T-helper 1 cell (primary cell): ENCODE results near the gene COX4I2.
"Not testable (repeated sequence)": the region's sequence is repeated elsewhere in the genome, so short reads cannot be mapped to it uniquely, and the experiment has no call there.

Experiments used
- DNase-seq, 5 donors: peaks; one replicate each; pipeline ENCODE4 v3.0.0-alpha.2; 2012 to 2020
- total RNA-seq, 4 donors: gene quantifications; one replicate each; lab custom pipeline; 2026; lab: John Stamatoyannopoulos, UW

COX4I2 gene
- 0 reads per million in 4 donors for total RNA-seq

DNA sequence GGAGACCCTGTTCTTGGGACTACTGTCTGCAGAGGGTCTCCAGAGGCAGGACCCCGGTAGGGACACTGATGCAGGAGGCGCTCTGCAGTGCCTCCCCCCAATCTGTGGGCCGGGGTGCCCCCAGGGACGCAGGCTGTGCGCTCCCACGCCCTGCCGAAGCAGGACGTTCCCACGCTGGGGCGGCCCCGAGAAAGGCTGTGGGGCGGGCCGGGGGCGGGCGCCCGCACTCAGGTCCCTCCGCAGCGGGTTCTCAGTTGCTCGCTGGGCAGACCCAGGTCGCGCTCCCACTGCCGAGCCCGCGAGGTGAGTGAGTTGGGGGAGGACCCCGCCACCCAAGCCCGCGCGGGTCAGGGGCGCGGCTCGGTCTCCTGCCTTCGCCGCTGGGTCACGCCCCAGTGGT lies at the start of gene COX4I2:
Gene COX4I2 (plus strand): TSS at position 253 of the 400 bp plus-strand sequence. CDS start 1,106 bp downstream, outside the sequence.
- DNase-seq = no peak

DNA sequence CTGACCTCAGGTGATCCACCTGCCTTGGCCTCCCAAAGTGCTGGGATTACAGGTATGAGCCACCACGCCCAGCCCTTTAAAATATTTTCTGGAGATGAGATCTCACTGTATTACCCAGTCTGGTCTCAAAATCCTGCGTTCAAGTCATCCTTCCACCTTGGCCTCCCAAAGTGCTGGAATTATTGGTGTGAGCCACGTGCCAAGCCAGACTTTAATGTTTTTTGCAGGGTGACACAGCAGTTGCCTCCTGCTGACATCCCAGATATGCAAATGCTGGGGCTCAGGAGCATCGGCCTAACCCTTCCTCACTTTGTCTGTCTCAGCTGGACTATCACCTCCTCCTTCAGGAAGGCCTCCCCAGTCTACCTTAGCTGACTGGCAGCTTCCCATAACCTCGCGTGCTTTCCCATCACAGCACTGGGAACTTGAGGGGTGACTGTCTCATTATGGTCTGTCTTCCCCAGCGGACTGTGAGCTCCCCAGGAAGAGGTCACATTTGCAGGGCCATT lies 46.9 kb upstream of the COX4I2 start:
- DNase-seq = no peak

DNA sequence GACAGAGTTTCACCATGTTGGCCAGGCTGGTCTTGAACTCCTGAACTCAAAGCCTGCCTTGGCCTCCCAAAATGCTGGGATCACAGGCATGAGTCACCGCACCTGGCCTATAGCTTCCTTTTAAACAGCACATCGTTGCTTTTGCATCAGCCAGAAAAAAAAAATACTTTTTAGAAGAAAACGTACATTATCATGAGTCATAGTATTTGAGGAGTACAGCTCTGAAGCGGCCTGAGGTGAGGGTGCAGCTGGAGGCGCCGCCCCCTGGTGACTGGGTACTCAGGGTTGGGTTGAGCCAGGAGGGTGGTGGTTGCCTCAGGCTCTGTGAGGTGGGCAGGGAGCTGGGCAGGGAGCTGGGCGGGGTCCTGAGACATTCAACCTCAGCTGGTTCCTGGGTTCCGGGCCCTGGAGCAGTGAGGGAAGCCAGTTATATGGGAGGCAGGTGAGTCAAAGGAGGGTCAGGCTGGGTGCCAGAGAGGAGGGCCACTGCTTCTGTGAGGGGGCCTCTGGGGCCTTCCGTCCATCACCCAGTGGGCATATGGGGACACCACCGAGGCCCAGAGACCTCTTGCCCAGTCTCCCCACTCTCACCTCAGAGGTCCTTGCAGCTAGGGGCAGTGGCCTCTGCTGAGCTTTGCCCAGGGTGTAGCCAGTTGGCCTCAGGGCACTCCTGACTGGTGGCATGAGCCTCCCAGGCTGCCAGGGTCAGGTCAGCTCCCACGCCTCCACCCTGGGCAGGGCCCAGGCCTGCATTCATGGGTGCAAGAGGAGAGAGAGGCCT lies 44.3 kb upstream of the COX4I2 start:
- peak in 1 of 5 donors; percentile 27 for DNase-seq

DNA sequence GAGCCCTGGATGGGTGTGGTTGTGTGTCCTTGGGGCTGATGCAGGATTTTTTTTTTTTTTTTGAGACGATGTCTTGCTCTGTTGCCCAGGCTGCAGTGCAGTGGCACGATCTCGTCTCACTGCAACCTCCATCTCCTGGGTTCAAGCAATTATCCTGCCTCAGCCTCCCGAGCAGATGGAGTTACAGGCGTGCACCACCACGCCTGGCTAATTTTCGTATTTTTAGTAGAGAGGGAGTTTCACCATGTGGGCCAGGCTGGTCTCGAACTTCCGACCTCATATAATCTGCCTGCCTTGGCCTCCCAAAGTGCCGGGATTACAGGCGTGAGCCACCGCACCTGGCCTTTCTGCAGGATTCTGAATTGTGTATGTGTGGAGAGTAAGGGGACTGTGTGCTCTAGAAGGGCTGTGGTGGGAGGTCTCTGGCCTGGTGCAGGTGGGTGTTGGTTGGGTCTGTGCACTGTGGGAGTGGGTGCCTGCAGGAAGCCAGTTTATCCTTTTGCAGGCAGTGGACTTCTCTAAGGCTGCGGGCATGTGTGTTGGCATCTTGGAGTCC lies 43.6 kb upstream of the COX4I2 start:
- DNase-seq = no peak

DNA sequence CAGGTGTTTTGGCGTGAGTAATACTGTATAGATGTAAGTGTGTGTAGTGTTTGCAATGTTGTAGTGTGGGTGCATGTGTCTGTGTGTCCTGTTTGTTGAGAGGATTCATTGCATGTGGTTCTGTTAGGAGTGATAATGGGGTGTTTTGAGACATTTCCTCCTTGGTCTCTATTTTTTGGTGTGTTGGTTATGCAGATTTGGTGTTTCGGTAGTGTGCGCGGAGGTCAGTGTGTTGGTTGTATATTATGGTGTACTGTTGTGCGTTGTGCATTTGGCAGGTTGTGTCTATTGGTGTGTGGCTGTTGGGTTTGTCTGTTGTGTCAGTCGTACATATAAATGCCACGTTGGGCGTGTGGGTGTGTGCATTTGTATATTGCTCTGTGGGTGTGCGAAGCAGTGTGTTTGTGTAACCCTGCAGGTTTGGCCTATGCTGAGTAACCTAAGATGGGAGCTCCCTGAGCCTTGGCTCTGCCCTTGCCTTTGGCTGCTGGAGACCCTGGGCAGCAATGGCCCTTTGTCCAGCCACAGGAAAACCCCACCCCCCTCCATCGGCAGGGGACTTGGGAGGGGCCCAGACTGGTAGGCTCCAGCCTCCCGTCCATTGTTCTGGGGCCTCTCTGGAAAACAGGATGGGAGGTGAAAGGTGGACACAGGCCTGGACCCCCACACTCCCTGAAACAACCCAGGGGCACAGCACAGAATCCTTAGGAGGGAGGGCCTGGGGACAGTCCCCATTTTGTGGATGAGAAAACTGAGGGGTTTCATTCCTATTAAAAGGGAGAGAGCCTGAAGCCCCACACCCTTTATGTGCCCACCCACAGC lies 42.9 kb upstream of the COX4I2 start:
- no peak for DNase-seq

DNA sequence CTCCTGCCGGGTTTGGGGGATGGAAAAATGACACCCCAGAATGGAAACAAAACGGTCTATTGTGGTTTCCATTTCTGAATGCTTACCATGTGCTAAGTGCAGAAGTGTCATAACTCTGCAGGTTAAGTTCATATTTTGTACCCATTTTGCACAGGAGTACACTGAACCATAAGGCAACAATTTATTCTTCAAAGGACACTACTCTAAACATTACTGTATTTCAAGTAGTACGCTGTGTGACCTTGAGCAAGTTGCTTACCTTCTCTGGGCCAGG lies 42.4 kb upstream of the COX4I2 start:
- DNase-seq = no peak

DNA sequence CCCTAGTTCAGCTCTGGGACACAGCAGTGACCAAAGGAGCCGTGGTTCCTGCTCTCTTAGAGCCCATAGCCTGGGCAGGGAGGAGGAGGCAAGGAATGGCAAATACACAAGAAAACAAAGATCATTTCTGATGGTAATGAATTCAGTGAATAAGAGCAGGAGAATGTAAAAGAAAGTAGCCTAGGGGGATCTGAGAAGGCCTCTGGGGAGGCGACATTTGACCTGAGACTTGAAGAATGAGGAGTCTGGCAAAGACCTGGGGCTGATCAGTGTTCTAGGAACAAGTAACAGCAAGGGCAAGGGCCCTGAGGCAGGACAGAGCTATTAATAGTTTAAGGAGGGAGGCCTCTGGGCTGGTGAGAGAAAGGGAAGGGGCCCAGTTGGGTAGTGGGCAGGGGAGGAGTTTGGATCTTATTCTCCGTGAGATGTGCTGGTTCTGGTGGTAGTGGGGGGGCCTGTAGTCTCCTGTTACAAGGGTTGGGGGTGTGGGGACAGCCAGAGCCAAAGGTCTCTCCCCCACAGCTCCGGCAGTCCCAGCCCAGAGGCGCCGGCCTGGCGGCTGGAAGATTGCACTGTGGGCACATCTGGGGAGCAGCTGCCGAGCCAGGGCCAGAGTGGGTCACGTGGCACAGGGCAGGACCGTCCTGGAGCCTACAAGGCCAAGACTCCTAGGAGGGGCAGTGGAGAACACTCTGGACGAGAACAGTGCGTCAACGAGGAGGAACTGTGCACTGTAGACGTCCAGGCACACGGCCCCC lies 41.9 kb upstream of the COX4I2 start:
- no peak for DNase-seq

DNA sequence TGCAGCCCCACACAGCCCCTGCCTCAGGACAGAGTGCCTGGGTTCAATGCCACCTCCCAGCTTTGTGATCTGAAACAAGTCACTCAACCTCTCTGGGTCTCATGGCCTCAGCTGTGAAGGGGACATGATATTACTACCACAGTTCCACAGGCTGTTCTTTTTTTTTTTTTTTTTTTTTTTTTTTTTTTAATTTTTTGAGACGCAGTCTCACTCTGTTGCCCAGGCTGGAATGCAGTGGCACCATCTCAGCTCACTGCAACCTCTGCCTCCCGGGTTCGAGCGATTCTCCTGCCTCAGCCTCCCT lies 41.3 kb upstream of the COX4I2 start:
- DNase-seq = not testable (repeated sequence)

DNA sequence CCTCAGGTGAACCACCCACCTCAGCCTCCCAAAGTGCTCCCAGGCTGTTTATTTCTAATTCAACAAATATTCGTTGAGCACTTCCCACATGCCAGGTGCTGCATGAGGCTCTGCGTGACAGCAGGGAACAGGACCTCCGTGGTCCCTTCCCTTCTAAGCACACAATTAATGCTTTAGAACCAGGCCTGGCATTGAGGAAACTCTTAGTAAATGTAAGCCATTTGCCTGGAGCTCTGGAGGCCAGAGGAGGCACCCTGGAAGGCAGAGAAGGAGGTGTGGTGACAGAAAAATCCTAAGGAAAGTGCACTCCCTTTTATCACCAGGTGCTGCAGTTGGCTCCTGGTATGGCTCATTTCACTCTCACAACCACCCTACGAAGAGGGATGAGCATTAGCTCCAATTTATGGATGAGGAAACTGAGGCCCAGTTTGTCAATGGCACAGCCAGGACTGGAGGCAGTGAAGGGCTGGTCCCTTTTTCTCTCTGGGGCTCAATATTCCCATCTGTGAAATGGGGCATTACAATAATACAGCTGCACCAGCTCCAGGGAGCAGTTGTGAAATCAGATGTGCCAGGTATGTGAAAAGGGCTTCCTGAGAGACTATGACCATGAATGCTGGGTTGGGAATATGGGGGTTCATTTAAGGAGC lies 40.8 kb upstream of the COX4I2 start:
- no peak for DNase-seq

DNA sequence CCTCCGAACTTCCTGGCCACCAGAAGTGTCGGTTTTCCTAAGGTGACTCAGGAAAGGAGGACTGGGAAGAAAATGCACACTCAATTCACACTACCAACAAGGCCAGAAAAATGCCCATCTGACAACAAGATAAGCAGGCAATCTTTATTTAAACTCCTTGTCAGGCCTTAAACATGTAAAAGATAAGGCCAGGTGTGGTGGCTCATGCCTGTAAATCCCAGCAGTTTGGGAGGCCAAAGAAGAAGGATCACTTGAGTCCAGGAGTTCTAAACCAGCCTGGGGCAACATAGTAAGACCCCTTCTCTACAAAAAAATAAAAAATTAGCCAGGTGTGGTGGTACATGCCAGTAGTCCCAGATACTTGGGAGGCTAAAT lies 40.2 kb upstream of the COX4I2 start:
- DNase-seq = no peak

DNA sequence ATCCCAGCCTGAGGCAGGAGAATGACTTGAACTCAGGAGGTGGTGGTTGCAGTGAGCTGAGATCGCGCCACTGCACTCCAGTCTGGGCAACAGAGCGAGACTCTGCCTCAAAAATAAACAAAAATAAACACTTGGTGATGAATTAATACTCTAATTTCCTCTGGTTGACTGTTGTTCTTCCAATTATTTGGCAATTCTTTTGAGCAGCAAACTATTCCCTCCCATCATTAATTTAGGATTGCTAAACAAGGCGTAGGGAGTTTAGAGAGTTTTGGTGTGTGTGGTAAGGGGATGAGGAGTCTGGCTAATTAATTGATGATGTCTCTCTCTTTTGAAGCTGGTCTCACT lies 35.3 kb upstream of the COX4I2 start:
- DNase-seq = no peak

DNA sequence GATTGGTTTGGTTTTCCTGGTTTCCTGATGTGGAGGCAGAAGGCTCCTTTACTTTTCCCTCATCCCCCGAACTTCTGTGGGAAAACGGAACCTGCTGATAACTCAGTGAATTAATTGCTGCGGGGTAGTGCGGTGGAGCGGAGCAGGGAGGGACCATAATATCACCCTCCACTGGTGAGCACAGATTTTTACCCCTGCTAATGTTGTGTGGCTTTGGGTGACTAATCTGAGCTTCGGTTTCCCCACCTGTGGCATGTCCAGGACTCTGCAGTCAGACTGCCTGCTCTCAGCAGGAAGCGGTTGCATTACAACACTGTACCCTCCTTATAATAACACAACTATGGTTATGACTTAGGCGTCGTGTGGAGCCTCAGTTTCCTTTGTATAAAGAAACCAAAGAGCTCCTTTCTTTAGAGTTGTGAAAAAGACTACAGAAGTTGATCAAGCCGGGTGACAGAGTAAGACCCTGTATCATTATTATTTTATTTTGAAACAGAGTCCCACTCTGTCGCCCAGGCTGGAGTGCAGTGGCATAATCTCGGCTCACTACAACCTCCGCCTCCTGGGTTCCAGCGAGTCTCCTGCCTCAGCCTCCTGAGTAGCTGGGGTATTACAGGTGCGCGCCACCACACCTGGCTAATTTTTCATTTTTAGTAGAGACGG lies 34.8 kb upstream of the COX4I2 start:
- DNase-seq = peak in 2 of 5 donors; percentile 3 to 87

DNA sequence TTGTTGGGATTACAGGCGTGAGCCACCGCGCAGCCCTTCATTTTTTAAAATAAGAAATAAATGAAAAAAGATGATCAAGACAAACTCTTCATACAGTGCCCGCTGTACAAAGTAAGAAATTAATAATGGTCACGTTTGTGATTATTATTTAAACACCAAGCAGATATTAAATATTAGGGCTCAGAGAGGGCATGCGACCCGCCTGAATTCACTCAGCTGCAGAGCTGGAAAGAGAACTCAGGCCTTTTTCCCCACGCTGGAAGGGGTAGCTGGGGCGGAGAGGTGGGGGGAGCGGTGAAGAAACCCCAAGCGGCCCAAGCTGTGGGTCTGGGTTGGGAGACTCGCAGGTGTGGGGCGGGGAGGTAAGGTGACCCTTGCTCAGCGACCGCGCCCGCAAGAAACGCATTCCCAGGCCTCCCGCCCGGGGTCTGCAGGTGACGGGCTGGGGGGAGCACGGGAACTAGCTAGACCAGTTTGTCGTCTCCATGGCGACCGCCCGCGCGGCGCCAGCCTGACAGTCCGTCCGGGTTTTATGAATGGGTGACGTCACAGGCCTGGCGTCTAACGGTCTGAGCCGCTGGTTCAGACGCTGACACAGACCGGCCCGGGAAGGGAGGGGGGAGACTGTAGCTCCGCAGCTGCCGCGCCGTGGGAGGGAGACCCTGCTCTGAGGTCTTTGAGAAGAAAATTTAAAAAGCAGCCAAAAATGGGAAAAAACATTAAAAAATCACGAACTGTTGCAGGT lies 33.7 kb upstream of the COX4I2 start:
- peak; percentile 68 to 80 (median 79) for DNase-seq

DNA sequence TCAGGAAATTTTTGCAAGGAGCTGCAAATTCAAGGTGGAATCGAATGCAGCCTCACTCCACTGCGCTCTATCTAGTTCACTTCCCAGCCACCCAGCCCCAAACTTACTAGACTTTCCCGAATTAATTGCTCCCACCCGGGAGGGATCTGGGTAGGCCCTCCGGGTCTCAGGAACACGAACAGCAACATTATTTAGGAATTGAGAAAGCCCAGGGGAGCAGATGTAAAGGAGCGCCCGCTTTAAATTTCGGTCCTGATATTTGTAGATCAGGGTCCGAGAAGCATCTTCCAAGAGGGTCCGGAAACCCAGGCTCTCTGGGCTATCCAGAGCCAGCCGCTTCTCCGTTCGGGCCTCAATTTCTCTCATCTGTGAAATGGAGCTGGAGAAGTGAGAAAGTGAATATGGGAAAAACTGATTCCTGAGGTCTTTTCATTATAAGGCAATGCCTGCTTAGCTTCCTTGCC lies 33.1 kb upstream of the COX4I2 start:
- no peak for DNase-seq

DNA sequence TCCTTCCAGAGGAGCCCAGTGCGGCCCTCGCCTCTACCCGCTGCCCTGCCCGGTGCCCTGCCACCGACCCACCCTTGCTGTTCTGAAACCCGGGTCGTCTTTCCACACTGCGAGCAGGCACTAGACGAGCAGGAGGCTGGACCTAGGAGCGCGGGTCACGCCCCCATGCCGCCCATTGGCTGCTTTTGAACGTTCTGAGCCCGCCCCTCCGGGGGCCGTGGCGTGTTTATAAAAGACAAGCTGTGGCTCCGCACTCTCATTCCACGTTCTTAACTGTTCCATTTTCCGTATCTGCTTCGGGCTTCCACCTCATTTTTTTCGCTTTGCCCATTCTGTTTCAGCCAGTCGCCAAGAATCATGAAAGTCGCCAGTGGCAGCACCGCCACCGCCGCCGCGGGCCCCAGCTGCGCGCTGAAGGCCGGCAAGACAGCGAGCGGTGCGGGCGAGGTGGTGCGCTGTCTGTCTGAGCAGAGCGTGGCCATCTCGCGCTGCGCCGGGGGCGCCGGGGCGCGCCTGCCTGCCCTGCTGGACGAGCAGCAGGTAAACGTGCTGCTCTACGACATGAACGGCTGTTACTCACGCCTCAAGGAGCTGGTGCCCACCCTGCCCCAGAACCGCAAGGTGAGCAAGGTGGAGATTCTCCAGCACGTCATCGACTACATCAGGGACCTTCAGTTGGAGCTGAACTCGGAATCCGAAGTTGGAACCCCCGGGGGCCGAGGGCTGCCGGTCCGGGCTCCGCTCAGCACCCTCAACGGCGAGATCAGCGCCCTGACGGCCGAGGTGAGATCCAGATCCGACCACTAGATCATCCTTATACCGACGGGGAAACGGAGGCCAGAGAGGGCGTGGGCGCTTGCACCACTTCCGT lies 32.4 kb upstream of the COX4I2 start, which contains the start of gene ID1:
Gene ID1 (plus strand): TSS at position 259 of the 871 bp plus-strand sequence. CDS start 99 bp downstream, at position 358.
- DNase-seq = peak; percentile 75 to 87 (median 82)

DNA sequence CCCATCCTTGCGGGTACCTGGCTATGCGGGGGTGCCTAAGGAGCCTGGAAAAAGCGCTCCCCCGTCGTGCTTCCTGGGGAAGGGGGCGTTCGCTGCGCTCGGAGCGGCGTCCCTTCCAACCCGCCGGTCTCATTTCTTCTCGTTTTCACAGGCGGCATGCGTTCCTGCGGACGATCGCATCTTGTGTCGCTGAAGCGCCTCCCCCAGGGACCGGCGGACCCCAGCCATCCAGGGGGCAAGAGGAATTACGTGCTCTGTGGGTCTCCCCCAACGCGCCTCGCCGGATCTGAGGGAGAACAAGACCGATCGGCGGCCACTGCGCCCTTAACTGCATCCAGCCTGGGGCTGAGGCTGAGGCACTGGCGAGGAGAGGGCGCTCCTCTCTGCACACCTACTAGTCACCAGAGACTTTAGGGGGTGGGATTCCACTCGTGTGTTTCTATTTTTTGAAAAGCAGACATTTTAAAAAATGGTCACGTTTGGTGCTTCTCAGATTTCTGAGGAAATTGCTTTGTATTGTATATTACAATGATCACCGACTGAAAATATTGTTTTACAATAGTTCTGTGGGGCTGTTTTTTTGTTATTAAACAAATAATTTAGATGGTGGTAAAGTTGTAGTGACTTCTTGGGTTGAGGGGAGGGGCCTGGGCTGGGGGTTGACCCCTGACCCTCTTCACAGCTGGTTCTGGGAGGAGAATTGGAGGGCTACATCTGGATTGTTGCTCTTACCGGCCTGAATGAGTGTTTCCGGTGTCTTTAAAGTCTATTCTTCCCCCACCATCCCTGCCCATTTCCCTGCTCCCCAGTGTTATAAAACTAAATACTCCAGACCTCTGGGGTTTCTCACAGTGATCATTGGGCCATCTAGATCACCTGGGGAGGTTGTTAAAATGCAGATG lies 31.6 kb upstream of the COX4I2 start:
- DNase-seq = peak in 1 of 5 donors; percentile 0

DNA sequence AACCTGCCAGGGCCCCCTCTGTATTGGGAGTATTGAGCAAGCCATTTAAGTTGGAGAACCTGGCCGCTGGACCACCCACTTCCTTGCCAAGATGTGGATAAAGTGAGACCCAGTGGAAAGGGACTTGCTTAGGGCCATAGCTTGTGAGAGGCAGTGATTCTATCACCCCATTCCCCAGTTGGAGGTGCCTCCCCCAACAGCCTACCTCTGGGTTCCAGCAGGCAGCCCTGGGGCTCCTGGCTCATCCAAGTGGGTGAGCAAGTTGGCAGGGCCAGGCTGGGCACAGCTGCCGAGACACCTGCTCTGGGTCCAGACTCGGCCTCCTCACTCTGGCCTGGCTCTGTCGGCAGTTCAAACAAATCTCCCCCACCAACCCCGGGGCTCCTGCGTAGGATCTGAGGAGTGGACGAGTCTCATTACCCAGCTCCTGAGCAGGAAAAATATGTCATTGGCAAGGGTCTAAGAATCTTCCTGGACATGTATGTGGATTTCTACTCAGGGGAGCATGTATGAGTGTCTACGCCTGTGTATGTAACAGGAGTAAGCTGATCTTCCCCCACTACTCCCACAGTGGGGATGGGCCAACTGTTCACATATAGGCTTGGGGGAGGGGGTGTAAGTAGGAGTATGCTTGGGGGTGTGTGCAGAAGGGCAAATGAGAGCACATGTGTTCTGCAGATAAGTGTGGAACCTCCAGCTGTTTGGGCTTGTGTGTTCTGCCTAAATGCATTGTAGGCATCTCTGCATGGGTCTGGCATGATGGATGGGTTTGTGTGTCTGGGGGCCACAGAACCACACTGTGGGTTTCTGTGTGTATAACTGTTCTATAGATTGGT lies 30.7 kb upstream of the COX4I2 start:
- no peak for DNase-seq
